Ishikawa (cell line): ENCODE results near the gene SPATA2.

Source experiments
- EP300 ChIP-seq: IDR thresholded peaks from 2 replicates; pipeline ENCODE4 v1.6.1; 2012; ENCODE audit warnings: borderline replicate concordance
- TCF12 ChIP-seq: IDR thresholded peaks from 2 replicates; pipeline ENCODE4 v1.6.1; 2012; ENCODE audit warnings: low read depth
- TF ChIP-seq, protein P1 (sequence below): IDR thresholded peaks from 2 replicates; pipeline ENCODE4 v1.6.1; 2012; ENCODE audit warnings: low read depth, mild to moderate bottlenecking

DNA sequence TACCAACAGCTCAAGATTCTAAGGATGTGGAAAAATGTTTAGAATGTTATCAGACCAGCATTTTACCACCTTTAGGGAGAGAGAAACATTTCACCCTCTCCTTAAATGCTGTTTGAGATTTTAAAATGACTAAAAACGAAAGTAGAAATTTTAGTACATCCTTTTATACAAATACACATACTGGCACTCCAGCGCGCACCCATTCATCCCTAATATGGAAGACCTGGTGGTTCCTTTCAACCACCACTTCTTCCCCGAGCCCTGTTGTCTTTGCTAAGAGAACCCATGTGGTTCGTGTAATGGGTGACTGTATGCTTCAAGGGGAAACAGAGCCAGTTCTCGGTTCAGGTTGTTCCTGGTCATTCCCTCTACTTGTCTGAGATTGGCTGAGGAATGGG, 21.3 kb downstream of the SPATA2 start:
- TF ChIP-seq TCF12 (no peak), EP300 (no peak)
- TF ChIP-seq, protein P1, sequence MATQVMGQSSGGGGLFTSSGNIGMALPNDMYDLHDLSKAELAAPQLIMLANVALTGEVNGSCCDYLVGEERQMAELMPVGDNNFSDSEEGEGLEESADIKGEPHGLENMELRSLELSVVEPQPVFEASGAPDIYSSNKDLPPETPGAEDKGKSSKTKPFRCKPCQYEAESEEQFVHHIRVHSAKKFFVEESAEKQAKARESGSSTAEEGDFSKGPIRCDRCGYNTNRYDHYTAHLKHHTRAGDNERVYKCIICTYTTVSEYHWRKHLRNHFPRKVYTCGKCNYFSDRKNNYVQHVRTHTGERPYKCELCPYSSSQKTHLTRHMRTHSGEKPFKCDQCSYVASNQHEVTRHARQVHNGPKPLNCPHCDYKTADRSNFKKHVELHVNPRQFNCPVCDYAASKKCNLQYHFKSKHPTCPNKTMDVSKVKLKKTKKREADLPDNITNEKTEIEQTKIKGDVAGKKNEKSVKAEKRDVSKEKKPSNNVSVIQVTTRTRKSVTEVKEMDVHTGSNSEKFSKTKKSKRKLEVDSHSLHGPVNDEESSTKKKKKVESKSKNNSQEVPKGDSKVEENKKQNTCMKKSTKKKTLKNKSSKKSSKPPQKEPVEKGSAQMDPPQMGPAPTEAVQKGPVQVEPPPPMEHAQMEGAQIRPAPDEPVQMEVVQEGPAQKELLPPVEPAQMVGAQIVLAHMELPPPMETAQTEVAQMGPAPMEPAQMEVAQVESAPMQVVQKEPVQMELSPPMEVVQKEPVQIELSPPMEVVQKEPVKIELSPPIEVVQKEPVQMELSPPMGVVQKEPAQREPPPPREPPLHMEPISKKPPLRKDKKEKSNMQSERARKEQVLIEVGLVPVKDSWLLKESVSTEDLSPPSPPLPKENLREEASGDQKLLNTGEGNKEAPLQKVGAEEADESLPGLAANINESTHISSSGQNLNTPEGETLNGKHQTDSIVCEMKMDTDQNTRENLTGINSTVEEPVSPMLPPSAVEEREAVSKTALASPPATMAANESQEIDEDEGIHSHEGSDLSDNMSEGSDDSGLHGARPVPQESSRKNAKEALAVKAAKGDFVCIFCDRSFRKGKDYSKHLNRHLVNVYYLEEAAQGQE: no peak
